Panc1 (cell line): ENCODE measurements around the gene MAST4.

Source experiments
- CTCF ChIP-seq: fragments of 450-650 bp; IDR thresholded peaks from 2 replicates; pipeline ENCODE4 v1.5.1; 2017; ENCODE audit warnings: mild to moderate bottlenecking
- POLR2AphosphoS5 ChIP-seq: IDR thresholded peaks from 2 replicates; pipeline ENCODE4 v1.6.1; 2012; ENCODE audit warnings: mild to moderate bottlenecking, low read depth, low read length, moderate library complexity
- REST ChIP-seq, 2 experiments: IDR thresholded peaks; 2 replicates each; pipeline ENCODE4 v1.6.1; 2011 to 2012; ENCODE audit warnings: low read depth in 2 of 2, control low read depth in 1 of 2, low read length in 1 of 2, mild to moderate bottlenecking in 1 of 2, moderate library complexity in 1 of 2; ENCODE audit not compliant: insufficient read depth in 1 of 2
- SIN3A ChIP-seq: IDR thresholded peaks from 2 replicates; pipeline ENCODE4 v1.6.1; 2012; ENCODE audit warnings: low read depth, mild to moderate bottlenecking, low read length, moderate library complexity, borderline replicate concordance; ENCODE audit not compliant: insufficient read depth
- TCF7L2 ChIP-seq: IDR thresholded peaks from 2 replicates; pipeline ENCODE4 v1.6.1; 2011; ENCODE audit warnings: mild to moderate bottlenecking, low read depth, low read length, inconsistent platforms

GRCh38 chr5:66807743-66808142 is 211.6 kb downstream of the MAST4 start:
- TF ChIP-seq CTCF (peak; percentile 55), REST (IDR thresholded peaks at IDR 0.05; ENCODE audit: insufficient read depth in 1 of 2, low read depth in 2 of 2, low read length in 1 of 2) (no peak), TCF7L2 (no peak), POLR2AphosphoS5 (no peak), SIN3A (no peak)
